GM19395 (cell line): ENCODE results near the gene TYW1.
A peak's percentile ranks its signal among the peaks of the same experiment; 100 is the strongest.
"Not testable (repeated sequence)": the region's sequence is repeated elsewhere in the genome, so short reads cannot be mapped to it uniquely, and the experiment has no call there.

Experiments
- ATAC-seq: cut with Tn5 transposase; IDR thresholded peaks from one replicate; pipeline ENCODE4 v1.9.1; 2021; ENCODE audit warnings: mild to moderate bottlenecking, moderate library complexity; ENCODE audit not compliant: unreplicated experiment

The TYW1 gene

DNA sequence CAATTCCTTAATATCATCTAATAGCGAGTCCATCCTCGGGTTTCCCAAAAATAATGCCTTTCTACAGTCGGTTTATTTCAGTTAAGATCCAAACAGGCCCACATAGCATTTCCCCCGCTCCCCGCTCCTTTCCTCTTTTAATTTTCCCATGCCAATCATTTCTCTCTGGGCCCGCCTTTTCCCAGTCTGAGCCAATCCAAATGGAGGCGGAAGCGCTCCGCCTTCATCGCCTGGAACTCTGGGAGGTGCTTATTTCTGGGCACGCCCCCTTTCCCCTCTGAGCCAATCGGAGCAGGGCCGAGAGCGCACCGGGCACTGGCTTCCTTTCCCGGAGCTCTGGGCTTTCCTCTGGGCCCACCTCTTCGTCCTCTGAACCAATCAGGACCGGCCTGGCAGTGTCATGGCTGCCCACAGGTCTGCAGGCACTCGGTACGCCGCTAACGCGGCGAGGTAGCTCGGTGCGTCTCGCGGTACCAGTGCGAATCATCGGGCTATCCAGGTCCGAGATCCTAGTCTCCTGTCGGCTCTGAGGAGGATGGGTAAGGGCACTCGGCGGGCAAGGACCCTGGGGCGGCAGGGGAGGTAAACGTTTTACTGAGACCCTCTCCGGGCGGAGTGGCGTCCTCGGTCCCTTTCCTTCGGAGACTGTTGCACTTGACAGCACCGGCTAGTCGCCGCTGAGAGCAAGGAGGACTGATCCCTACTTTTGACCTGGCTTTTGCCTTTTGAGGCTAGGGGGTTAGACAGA lies at the start of gene TYW1:
Gene TYW1, plus strand, starts transcription at position 390 of the 748 bp plus-strand sequence. Its CDS starts 146 bp downstream, at position 536.
- peak; percentile 90 for ATAC-seq

DNA sequence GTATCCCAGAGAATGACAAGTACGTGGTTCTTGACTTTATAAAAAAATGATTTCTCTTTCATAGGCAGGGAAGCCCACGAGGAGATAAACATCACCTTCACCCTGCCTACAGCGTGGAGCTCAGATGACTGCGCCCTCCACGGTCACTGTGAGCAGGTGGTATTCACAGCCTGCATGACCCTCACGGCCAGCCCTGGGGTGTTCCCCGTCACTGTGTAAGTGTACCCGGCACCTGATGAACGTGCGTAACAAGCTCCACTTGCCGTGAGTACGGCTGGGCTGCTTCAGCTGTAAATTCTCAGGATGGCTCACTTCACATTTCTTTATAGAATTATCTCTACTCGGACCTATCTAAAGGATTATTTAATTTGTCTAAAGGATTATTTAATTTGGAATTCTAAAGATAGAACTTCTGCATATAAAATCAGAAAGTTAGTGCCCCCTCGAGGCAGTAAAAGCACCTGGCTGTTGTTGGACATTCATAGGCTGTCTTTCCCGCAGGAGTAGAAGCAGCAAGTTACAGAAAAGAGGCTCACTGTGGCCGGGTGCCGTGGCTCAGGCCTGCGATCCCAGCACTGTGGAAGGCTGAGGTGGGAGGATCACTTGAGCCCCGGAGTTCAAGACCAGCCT lies 48.0 kb upstream of the TYW1 start:
- ATAC-seq: no peak

GRCh38 chr7:66950311-66950710 lies 46.3 kb upstream of the TYW1 start:
- ATAC-seq: no peak

GRCh38 chr7:66950763-66951162 lies 45.9 kb upstream of the TYW1 start:
- no peak for ATAC-seq

- ATAC-seq: no peak
Observed at GRCh38 chr7:66952343-66953043, 44.1 kb upstream of the TYW1 start.

DNA sequence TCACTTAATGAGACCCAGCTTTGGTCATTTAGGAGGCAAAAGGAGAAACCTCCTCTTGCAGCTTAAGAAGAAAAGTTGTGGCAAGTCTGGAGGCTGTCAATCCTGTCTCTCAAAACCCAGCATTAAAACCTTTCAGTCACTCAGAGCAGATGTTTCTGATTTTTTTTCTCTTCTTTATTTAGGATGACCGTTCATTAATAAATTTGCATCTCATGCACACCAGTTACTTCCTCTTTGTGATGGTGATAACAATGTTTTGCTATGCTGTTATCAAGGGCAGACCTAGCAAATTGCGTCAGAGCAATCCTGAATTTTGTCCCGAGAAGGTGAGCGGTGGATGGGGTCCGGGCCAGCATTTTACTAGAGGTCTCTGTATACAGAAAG lies 43.6 kb upstream of the TYW1 start:
- ATAC-seq: no peak

DNA sequence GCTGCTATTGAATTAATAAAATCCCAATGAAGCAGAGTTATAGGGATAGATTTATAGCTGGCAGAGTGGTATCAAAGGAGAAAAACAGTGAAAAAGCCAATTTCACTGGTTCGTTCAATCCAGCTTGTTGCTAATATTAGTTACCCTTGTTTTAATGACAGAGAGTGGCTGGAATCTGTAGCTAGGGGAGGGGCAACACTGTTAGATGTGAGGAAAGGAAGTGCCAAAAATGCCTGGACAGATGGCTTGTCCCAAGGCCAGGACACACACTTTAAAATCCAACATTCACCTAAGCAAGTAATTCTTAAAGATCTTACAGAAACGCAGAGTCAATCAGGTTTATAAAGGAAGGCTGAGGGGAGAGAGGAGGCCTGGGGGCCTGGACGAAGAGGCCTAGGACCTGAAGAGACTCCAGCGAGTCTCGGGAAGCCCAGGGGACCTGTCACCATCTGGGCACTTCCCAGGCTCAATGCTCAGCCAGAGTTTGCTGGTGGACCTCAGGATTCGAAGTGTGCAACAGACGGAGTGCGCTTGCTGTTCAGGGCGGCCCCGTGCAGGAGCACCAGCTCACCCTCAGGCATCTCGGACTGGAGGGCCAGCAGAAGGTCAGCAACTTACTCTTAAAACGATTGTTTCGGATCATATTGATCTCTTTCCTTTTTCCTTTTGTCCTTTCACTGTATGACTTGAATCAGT lies 38.9 kb upstream of the TYW1 start:
- ATAC-seq: no peak

GRCh38 chr7:66958538-66959350 lies 37.9 kb upstream of the TYW1 start:
- ATAC-seq: no peak

DNA sequence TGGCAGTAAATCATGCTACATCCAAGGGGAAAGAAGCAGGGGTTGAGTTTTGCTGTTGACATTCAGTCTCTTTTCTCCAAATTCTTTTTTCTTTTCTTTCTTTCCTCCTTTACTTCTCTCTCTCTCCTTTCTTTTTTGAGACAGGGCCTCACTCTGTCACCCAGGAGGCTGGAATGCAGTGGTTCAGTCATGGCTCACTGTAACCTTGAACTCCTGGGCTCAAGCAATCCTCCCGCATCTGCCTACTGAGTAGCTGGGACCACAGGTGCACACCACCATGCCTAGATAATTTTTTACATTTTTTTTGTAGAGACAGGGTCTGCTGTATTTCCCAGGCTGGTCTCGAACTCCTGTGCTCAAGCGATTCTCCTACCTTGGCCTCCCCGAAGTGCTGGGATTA lies 36.4 kb upstream of the TYW1 start:
- ATAC-seq: no peak

GRCh38 chr7:66961096-66961495 lies 35.5 kb upstream of the TYW1 start:
- no peak for ATAC-seq

DNA sequence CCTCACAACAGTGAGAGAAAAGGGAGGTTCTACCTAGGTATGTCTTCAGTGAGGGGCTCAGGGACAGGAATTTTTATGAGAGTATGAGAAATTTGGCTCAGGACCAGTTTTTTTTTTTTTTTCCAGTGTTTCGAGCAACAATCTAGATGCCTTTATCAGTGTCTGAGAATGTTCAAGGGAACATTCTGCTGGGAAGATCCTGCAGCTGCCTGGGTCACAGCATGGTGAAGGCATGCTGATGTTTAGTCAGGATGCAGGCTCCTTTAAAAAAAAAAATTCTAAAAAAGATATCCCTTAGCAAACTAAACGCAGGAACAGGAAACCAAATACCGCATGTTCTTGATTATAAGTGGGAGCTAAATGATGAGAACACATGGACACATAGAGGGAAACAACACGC lies 32.2 kb upstream of the TYW1 start:
- ATAC-seq: no peak

DNA sequence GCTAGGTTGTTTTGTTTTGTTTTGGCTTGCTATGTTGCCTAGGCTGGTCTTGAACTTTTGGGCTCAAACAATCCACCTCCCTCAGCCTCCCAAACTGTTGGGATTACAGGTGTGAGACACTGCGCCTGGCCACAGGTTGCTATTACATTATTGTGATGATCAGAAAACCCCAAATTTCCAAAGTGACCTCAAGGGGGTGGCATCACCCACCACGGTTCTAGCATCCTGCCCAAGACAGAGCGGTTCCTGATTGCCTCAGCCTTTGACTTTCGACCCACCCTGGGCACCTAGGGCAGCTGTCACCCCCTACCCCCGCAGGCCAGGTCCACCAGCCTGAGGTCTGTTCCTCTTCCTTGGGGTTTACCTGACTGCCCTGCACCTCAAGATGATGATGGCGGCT lies 29.6 kb upstream of the TYW1 start:
- ATAC-seq: no peak

DNA sequence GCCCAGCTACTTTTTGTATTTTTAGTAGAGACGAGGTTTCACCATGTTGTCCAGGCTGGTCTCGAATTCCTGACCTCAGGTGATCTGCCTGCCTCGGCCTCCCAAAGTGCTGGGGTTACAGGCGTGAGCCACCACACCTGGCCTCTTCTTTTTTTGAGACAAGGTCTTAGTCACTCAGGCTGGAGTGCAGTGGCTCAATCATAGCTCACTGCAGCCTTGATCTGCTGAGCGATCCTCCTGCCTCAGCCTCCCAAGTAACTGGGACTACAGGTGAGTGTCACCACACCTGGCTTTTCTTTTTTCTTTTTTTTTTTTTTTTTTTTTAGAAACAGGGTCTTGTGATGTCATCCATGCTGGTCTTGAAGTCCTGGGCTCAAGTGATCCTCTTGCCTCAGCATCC lies 27.6 kb upstream of the TYW1 start:
- not testable (repeated sequence) for ATAC-seq

- no peak for ATAC-seq
Observed at GRCh38 chr7:66970310-66970709, 26.3 kb upstream of the TYW1 start.

- no peak for ATAC-seq
Observed at GRCh38 chr7:66974986-66975590, 21.5 kb upstream of the TYW1 start.

DNA sequence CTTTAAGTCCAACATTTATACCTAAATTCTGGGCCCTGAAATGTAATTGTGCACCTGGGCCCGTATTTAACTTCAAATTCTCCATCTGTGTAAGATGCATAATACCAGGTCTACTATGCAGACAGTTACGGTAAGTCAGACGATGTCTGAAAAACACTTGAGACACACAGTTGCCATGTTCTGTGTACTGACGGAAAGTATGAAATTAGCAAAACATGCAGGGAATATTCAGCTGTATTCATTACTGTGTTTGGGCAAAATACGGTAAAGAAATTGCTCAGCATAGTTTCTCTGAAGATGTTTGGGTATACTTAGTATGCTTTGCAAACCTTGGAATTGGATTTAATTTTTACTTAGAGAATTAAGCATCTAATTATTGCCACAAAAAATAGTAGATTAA lies 18.3 kb upstream of the TYW1 start:
- not testable (repeated sequence) for ATAC-seq

- ATAC-seq: not testable (repeated sequence)
Observed at GRCh38 chr7:66979013-66979412, 17.6 kb upstream of the TYW1 start.

GRCh38 chr7:66980336-66980735 lies 16.3 kb upstream of the TYW1 start:
- ATAC-seq: not testable (repeated sequence)

DNA sequence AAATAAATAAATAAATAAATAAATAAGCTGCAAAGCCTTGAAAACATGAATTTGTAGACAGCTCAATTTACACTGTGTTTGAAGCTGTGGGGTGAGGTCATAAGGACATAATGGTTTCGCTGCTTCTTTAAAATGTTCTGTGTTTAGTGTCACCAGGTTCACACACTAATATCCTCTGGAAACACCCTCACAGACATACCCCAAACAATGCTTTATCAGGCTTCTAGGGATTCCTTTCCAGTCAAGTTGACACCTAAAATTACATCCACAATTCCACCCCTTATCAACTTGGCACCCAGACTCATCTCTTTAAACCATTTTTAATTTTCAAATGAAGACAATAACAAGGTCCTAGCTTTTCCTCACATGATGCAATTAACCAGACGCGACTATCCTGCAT lies 7.1 kb upstream of the TYW1 start:
- ATAC-seq: not testable (repeated sequence)

DNA sequence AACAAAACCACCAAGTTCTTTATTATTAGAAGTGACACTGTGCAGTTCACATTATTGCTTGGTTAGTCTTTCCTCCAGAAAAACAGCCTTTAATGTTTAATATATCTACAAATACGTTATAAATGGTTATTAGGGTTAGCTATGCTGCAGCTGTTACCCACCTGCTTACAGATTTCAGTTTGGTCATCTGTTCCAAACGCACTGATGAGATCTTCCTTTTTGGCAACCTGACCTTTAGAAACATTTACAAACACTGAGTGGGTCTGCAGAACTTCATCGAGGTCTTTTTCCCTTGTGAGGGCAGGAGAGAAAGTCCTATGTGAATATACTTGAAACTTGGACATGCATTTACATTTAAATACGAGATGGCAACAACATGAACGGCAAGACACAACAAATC lies 2.6 kb upstream of the TYW1 start:
- not testable (repeated sequence) for ATAC-seq
